Loucy (cell line): ENCODE data around the gene FCAMR.

Source experiments
- H2AFZ ChIP-seq: fragments of 200-600 bp; sonication (generic); 2 replicates; pipeline ENCODE4 v1.6.0; 2016; ENCODE audit warnings: antibody characterized with exemption, mild to moderate bottlenecking, low read length, moderate library complexity
- H3F3A ChIP-seq: fragments of 200-600 bp; 2 replicates; pipeline ENCODE4 v1.6.0; 2016; ENCODE audit warnings: antibody characterized with exemption, low read depth, mild to moderate bottlenecking
- H3K27me3 ChIP-seq: fragments of 200-600 bp; sonication (generic); 2 replicates; pipeline ENCODE4 v1.6.1; 2014; ENCODE audit warnings: low read length, mild to moderate bottlenecking; ENCODE audit not compliant: insufficient read depth, poor library complexity, severe bottlenecking
- H3K36me3 ChIP-seq: fragments of 200-600 bp; sonication (generic); 2 replicates; pipeline ENCODE4 v1.6.1; 2016; ENCODE audit warnings: low read length; ENCODE audit not compliant: insufficient read depth
- H3K4me1 ChIP-seq: fragments of 200-600 bp; sonication (generic); 2 replicates; pipeline ENCODE4 v1.5.1; 2014; ENCODE audit warnings: low read length, mild to moderate bottlenecking; ENCODE audit not compliant: insufficient read depth, poor library complexity, severe bottlenecking
- H3K4me2 ChIP-seq: fragments of 200-600 bp; sonication (generic); 2 replicates; pipeline ENCODE4 v1.6.0; 2014; ENCODE audit warnings: antibody characterized with exemption, low read length, low read depth, mild to moderate bottlenecking; ENCODE audit not compliant: poor library complexity, severe bottlenecking
- H3K4me3 ChIP-seq: fragments of 200-600 bp; sonication (generic); 2 replicates; pipeline ENCODE4 v1.5.1; 2014; ENCODE audit warnings: low read length, mild to moderate bottlenecking, mixed read lengths; ENCODE audit not compliant: poor library complexity, severe bottlenecking
- H3K79me2 ChIP-seq: fragments of 200-600 bp; sonication (generic); 2 replicates; pipeline ENCODE4 v1.6.1; 2014; ENCODE audit warnings: low read length; ENCODE audit not compliant: insufficient read depth
- H3K9ac ChIP-seq: fragments of 200-600 bp; sonication (generic); 2 replicates; pipeline ENCODE4 v1.6.0; 2014; ENCODE audit warnings: mild to moderate bottlenecking, low read depth, low read length, moderate library complexity; ENCODE audit not compliant: poor library complexity, severe bottlenecking
- H3K9me2 ChIP-seq: fragments of 200-600 bp; sonication (generic); replicated peaks from 2 replicates; pipeline ENCODE4 v1.6.1; 2016; ENCODE audit warnings: low read depth, low read length, mixed read lengths
- H3K9me3 ChIP-seq: fragments of 200-600 bp; sonication (generic); 2 replicates; pipeline ENCODE4 v1.6.1; 2014; ENCODE audit warnings: mild to moderate bottlenecking, antibody characterized with exemption, low read length, low read depth; ENCODE audit not compliant: insufficient read depth
- H4K20me1 ChIP-seq: fragments of 200-600 bp; sonication (generic); 2 replicates; pipeline ENCODE4 v1.6.0; 2014; ENCODE audit warnings: antibody characterized with exemption, low read length, mild to moderate bottlenecking; ENCODE audit not compliant: insufficient read depth, poor library complexity, severe bottlenecking
- EZH2phosphoT487 ChIP-seq: fragments of 200-600 bp; IDR thresholded peaks from 2 replicates; pipeline ENCODE4 v1.6.1; 2018; ENCODE audit warnings: antibody characterized with exemption, mild to moderate bottlenecking, moderate library complexity, borderline replicate concordance
- TF ChIP-seq, protein P1 (sequence below): fragments of 200-600 bp; sonication (generic); conservative IDR thresholded peaks from 2 replicates; pipeline ENCODE4 v1.5.1; 2014; ENCODE audit warnings: mild to moderate bottlenecking, antibody characterized with exemption, low read length

FCAMR gene

DNA sequence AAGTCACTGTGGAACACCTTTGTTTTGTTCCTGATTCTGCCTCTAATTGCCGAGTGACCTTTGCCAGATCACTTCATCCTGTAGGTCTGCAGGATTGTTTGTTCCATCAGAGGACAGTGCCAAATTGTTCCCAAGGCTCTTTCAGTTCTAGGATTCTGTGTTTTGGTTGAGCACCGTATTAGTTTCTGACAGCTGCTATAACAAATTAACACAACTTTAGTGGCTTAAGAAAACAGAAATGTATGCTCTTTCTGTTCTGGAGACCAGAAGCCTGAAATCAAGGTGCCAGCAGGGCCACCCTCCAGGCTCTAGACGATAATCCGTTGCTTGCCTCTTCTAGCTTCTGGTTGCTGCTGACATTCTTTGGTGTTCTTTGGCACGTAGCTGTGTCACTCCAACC, 20.6 kb downstream of the FCAMR start:
- H3F3A ChIP-seq = no peaks in the 10 kb centered on the region
- H4K20me1 ChIP-seq = no peaks in the 10 kb centered on the region
- H3K79me2 ChIP-seq = no peaks in the 10 kb centered on the region
- no peaks in the 10 kb centered on the region for H3K27me3 ChIP-seq
- H3K9ac ChIP-seq = no peak overlapping the region
- no peak overlapping the region for H3K4me3 ChIP-seq
- no peaks in the 10 kb centered on the region for H3K36me3 ChIP-seq
- no peaks in the 10 kb centered on the region for H3K4me1 ChIP-seq
- no peaks in the 10 kb centered on the region for H3K9me2 ChIP-seq
- no peak overlapping the region for H2AFZ ChIP-seq
- TF ChIP-seq, protein P1, sequence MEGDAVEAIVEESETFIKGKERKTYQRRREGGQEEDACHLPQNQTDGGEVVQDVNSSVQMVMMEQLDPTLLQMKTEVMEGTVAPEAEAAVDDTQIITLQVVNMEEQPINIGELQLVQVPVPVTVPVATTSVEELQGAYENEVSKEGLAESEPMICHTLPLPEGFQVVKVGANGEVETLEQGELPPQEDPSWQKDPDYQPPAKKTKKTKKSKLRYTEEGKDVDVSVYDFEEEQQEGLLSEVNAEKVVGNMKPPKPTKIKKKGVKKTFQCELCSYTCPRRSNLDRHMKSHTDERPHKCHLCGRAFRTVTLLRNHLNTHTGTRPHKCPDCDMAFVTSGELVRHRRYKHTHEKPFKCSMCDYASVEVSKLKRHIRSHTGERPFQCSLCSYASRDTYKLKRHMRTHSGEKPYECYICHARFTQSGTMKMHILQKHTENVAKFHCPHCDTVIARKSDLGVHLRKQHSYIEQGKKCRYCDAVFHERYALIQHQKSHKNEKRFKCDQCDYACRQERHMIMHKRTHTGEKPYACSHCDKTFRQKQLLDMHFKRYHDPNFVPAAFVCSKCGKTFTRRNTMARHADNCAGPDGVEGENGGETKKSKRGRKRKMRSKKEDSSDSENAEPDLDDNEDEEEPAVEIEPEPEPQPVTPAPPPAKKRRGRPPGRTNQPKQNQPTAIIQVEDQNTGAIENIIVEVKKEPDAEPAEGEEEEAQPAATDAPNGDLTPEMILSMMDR = no peak
- no peak for TF ChIP-seq EZH2phosphoT487
- H3K4me2 ChIP-seq = no peak overlapping the region
- H3K9me3 ChIP-seq = no peaks in the 10 kb centered on the region

DNA sequence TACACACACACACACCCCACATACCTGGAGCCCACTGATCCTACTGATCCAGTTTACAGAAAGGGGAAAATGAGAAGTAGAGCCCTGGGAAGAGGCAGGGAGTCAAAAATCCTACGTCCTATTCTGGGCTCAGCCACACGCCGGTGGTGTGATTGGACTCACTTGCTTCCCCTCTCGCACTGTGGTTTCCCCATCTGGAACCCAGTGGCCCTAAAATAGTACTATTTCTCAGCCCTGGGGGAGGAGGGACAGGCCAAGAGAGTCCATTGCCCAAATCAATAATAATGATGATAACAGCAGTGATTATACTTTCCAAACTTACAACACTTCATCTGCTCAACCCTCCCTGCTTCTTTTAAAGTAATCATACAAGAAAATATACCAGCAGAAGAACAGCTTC, 21.1 kb downstream of the FCAMR start:
- H3K9me3 ChIP-seq = no peaks in the 10 kb centered on the region
- no peak overlapping the region for H3K4me3 ChIP-seq
- TF ChIP-seq, protein P1 = no peak
- TF ChIP-seq EZH2phosphoT487 = no peak
- H3K9ac ChIP-seq = no peak overlapping the region
- no peaks in the 10 kb centered on the region for H3K9me2 ChIP-seq
- no peaks in the 10 kb centered on the region for H3K27me3 ChIP-seq
- H3F3A ChIP-seq = no peaks in the 10 kb centered on the region
- no peaks in the 10 kb centered on the region for H3K79me2 ChIP-seq
- no peak overlapping the region for H3K4me2 ChIP-seq
- no peaks in the 10 kb centered on the region for H3K36me3 ChIP-seq
- no peaks in the 10 kb centered on the region for H4K20me1 ChIP-seq
- no peak overlapping the region for H2AFZ ChIP-seq
- H3K4me1 ChIP-seq = no peaks in the 10 kb centered on the region

DNA sequence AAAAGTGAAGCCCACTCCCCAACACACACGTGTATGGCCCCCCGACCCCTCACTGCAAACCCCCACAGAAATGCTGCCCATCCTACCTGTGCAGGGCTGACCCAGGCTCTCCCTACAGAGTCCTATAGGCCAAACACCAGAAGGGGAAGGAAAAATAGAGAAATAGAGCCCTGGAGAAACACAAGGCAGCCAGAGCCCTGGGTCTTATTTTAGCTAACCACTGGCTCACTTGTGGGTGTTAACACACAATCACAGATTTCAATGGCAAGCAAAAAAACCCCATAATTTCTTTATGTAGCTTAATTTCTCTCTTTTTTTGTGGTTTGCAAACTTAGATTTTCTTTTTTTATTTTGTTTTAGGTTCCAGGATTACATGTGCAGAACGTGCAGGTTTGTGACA, 23.0 kb downstream of the FCAMR start:
- no peaks in the 10 kb centered on the region for H3K36me3 ChIP-seq
- no peaks in the 10 kb centered on the region for H4K20me1 ChIP-seq
- no peaks in the 10 kb centered on the region for H3K9me2 ChIP-seq
- H3K4me3 ChIP-seq = no peak overlapping the region
- no peak overlapping the region for H2AFZ ChIP-seq
- H3K4me2 ChIP-seq = no peak overlapping the region
- H3F3A ChIP-seq = no peaks in the 10 kb centered on the region
- H3K9ac ChIP-seq = no peak overlapping the region
- H3K27me3 ChIP-seq = no peaks in the 10 kb centered on the region
- TF ChIP-seq, protein P1 = no peak
- no peak for TF ChIP-seq EZH2phosphoT487
- no peaks in the 10 kb centered on the region for H3K79me2 ChIP-seq
- no peaks in the 10 kb centered on the region for H3K9me3 ChIP-seq
- H3K4me1 ChIP-seq = no peaks in the 10 kb centered on the region
